Measurements from ENCODE around the gene PIEZO2.

- no peak for TF ChIP-seq CTCF (conservative IDR thresholded peaks at IDR 0.05; ENCODE audit: low read length)
- no peak for TF ChIP-seq EZH2phosphoT487 (IDR thresholded peaks at IDR 0.05; ENCODE audit: borderline replicate concordance)
Measured at GRCh38 chr18:11021477-11021876, 127.9 kb downstream of the PIEZO2 start.
